ENCODE results near the gene MAP1B. TPM values are rescaled to one million over a fixed set of nuclear protein-coding genes. Genes with fewer than 3 reads are reported as not detected.

Gene MAP1B
- total and polyA plus RNA-seq, 9 of the 15 experiments (the other 6 are each of a cell fraction or from before 2014, with no cell fraction given): 5.2 to 66.1 (median 17.3) TPM

DNA sequence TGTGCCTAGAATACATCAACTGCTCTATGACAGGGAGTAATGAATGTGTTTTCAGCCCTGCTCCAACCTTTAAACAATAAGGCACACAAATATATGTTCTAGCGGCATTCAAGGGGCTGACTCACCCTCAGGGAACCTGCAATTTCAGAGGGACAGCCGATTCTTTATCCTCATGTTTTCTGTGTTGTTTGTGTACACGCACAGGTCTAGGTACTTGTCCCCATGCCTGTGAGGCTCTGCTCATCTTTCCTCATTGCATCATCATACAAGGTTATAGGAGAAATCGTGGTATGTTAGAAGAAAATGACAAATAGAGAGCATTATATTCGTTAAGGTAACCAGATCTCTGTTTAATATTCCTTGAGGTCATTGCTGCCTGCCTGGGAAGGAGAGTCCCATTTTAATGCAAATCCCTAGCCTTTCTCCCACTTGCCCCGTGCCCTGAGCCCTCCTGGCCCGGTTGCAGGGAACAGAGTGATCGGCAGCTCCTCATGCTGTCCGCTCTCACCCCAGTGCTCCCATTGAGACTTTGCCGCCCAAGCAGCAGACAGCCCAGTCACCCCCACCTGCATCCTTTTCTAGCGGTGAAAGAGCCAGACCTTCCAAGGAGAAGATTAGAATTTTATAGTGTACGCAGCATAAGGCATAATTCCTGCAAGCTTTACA, 14.6 kb downstream of the MAP1B start:
- intact Hi-C loops (cut with micrococcal nuclease) (no loop called here), in situ Hi-C loops (cut with MboI) (no loop called here)
- Histone ChIP-seq H3K27me3 (ENCODE audit: control insufficient read depth in 2 of 2, insufficient read depth in 2 of 2, low read length in 2 of 2) (no peaks in the 10 kb centered on the region), H3K9me1 (ENCODE audit: control insufficient read depth, insufficient read depth, low read length) (no peaks in the 10 kb centered on the region), H3K4me1 (replicated peaks in 1 of 2; ENCODE audit: control insufficient read depth in 2 of 2, insufficient read depth in 2 of 2, low read length in 2 of 2) (peaks cover 0 to 3% of the 10 kb centered on the region in 2 experiments; a peak in 1 of 5 replicates), H4K20me1 (replicated peaks; ENCODE audit: control insufficient read depth, insufficient read depth, low read length) (0 out of 2 replicates have a peak, but pooled peaks cover 6% of the 10 kb centered on the region), H3K4me2 (ENCODE audit: insufficient read depth, low read length) (no peak overlapping the region), H2AFZ (ENCODE audit: low read depth, low read length) (no peak overlapping the region), H3K9me3 (replicated peaks; ENCODE audit: control insufficient read depth, insufficient read depth, low read depth, low read length) (no peaks in the 10 kb centered on the region), H3K79me2 (ENCODE audit: control insufficient read depth, insufficient read depth, low read length) (no peaks in the 10 kb centered on the region), H3K27ac (ENCODE audit: extremely low read depth, low read depth, low read length) (no peak overlapping the region), H3K4me3 (no peak overlapping the region), H3K36me3 (ENCODE audit: control insufficient read depth, insufficient read depth, low read length) (peaks cover 46% of the 10 kb centered on the region), H3K9ac (ENCODE audit: insufficient read depth in 1 of 2, low read depth in 2 of 2, low read length in 2 of 2) (no peak overlapping the region)
- DNase-seq (ENCODE audit: extremely low read depth in 1 of 4, low spot score in 3 of 4) (no peak), ATAC-seq (no peak), FAIRE-seq (no peak)
- 77% methylated on average over 12 of the region's 12 CpGs for WGBS (ENCODE audit: insufficient coverage, low coverage, missing lambda C conversion rate)
- CTCF ChIA-PET (ENCODE audit: low intra/inter-chr PET ratio): no interaction called here
- POLR2A ChIA-PET: interaction anchor here (1.2 to 4.4 kb wide), 2 partner anchors 13 kb away, joined by 3 to 21 read pairs; partner anchors contain the start of gene MAP1B
- TF ChIP-seq ZNF717 (CRISPR knock-in tag; IDR thresholded peaks at IDR 0.05) (no peak), ZNF740 (CRISPR knock-in tag; IDR thresholded peaks at IDR 0.05) (no peak), ZNF740 (tag; IDR thresholded peaks at IDR 0.05) (no peak), ATF3 (IDR thresholded peaks at IDR 0.05) (peak; percentile 67), ATF3 (CRISPR knock-in tag; conservative IDR thresholded peaks at IDR 0.05) (no peak), U2AF2 (optimal IDR thresholded peaks at IDR 0.05; ENCODE audit: low read depth, low read length) (no peak), ZNF124 (CRISPR knock-in tag; IDR thresholded peaks at IDR 0.05) (no peak)
- no TSS peak for BruUV-seq (replicated peaks)

All from K562 (cell line).